NCI-H2107 treated with DMSO at 0.1 percent for 48 hours (cell line): Measurements from ENCODE around the gene ICAM3.
A peak's percentile ranks its signal among the peaks of the same experiment; 100 is the strongest.

ENCODE experiments used
- DNase-seq: peaks from one replicate; lab custom pipeline; 2025; ENCODE audit not compliant: unreplicated experiment; lab: John Stamatoyannopoulos, UW

The ICAM3 gene

GRCh38 chr19:10292206-10292788 is 47.1 kb downstream of the ICAM3 start:
- DNase-seq = no peak

GRCh38 chr19:10291554-10292205 is 47.7 kb downstream of the ICAM3 start:
- DNase-seq = no peak

- DNase-seq = no peak
These were observed 48.4 kb downstream of the ICAM3 start for GRCh38 chr19:10290876-10291553.

- no peak for DNase-seq
These were observed 49.0 kb downstream of the ICAM3 start for GRCh38 chr19:10290357-10290875.

- DNase-seq = peak; percentile 10
These were observed 49.5 kb downstream of the ICAM3 start, which contains the start of gene ICAM5 for GRCh38 chr19:10289836-10290356. Gene ICAM5, plus strand, starts transcription at chr19:10289952. Its CDS starts 92 bp downstream, at chr19:10290044.

- no peak for DNase-seq
These were observed 50.1 kb downstream of the ICAM3 start for GRCh38 chr19:10289167-10289835.

- DNase-seq = no peak
These were observed 50.7 kb downstream of the ICAM3 start for GRCh38 chr19:10288662-10289166.

- no peak for DNase-seq
These were observed 52.4 kb downstream of the ICAM3 start, which contains the start of gene ICAM4 for GRCh38 chr19:10286803-10287737. Gene ICAM4, plus strand, starts transcription at chr19:10286955. Its CDS starts 58 bp downstream, at chr19:10287013.

- DNase-seq = no peak
These were observed 54.0 kb downstream of the ICAM3 start for GRCh38 chr19:10285393-10285792.

- no peak for DNase-seq
These were observed 54.5 kb downstream of the ICAM3 start for GRCh38 chr19:10284960-10285278.

GRCh38 chr19:10284065-10284959 is 55.1 kb downstream of the ICAM3 start:
- no peak for DNase-seq
